AG04449 (cell line): ENCODE measurements around the gene AGPAT2.
"Not testable (repeated sequence)": the region's sequence is repeated elsewhere in the genome, so short reads cannot be mapped to it uniquely, and the experiment has no call there.

Source experiments
- CTCF ChIA-PET: fragments of 350-600 bp; formaldehyde crosslinking; extraction: SDS; loops from one replicate; lab custom pipeline; 2021; ENCODE audit warnings: antibody characterized with exemption; lab: Yijun Ruan, JAX
- POLR2A ChIA-PET: fragments of 400-600, 350-600 bp; formaldehyde crosslinking; extraction: SDS; loops from one replicate; lab custom pipeline; 2020; ENCODE audit warnings: antibody characterized with exemption, inconsistent platforms; lab: Yijun Ruan, JAX
- DNase-seq: peaks from one replicate; pipeline ENCODE4 v3.0.0-alpha.2; 2010; ENCODE audit warnings: low read depth, low spot score
- H3K4me3 ChIP-seq: 2 replicates; pipeline ENCODE4 v1.5.1; 2011; ENCODE audit warnings: low read depth, mild to moderate bottlenecking, control low read depth, low read length
- CTCF ChIP-seq: IDR thresholded peaks from one replicate; pipeline ENCODE4 v1.5.1; 2011; ENCODE audit warnings: mild to moderate bottlenecking, moderate library complexity, low read length, control low read depth, inconsistent platforms; ENCODE audit not compliant: insufficient read depth; ENCODE audit errors: missing control alignments

The AGPAT2 gene

DNA sequence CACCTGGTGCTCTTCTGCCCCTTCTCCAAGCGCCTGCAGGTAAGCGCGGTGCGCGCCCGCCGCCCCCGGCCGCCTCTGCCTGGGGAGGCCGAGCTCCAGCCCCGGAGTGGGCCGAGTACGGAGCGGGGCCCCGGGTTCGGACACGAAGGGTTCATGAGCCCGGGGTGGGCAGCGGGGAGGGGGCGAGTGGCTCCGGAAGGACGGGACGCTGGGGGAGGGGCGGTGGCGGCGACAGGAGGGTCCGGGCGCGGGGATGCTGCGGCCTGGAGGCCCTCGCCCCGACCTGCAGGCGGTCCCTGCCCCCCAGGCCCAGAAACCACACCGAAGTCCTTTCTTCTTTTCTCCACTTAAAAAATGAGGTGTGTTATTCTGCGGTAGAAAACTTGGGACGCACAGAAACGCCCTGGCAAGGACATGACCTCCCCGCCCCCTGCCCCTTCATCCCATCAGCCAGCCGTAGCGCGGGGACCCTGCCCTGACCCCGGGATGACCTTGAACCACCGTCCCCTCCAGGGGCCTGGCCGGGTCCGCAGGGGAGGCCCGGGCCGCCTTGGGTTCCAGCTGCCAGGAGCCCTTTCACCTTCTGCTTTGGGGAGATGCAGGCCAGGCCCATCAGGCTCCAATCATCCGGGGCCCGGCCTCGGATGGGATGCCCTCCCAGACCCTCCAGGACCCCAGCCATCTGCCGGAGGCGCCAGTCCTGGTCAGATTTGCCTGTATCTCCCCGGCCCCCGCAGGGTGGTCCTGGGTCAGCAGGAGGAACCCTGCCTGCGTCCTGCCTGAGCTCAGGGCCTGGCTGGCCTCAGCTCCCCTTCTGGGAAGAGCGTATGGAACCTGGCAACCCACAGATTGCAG is 25.7 kb upstream of the AGPAT2 start:
- CTCF ChIA-PET: interaction anchor here (0.6 to 4.4 kb wide), 2 partner anchors 15 to 1656 kb away, joined by 3 to 27 read pairs; no protein-coding TSS in a partner anchor
- TF ChIP-seq CTCF: no peak
- POLR2A ChIA-PET: interaction anchor here (1.9 to 2.5 kb wide), 2 partner anchors 10 to 15 kb away, joined by 6 to 17 read pairs; no protein-coding TSS in a partner anchor
- no peak for DNase-seq
- peak overlapping the region; percentile 34 for H3K4me3 ChIP-seq

GRCh38 chr9:136711751-136712689 is 24.8 kb upstream of the AGPAT2 start, which contains the start of gene DIPK1B:
DIPK1B (plus strand) TSS chr9:136712572; CDS start chr9:136712666, 94 bp downstream.
- no peak for DNase-seq
- ChIA-PET CTCF (interaction anchor here (1.0 to 4.4 kb wide), 2 partner anchors 9 to 16 kb away, joined by 3 to 27 read pairs; no protein-coding TSS in a partner anchor), POLR2A (interaction anchor here (1.9 kb wide), 1 partner anchor 10 kb away, joined by 6 read pairs; no protein-coding TSS in a partner anchor)
- no peak for TF ChIP-seq CTCF
- H3K4me3 ChIP-seq: peak within 1 kb of the TSS; percentile 34

DNA sequence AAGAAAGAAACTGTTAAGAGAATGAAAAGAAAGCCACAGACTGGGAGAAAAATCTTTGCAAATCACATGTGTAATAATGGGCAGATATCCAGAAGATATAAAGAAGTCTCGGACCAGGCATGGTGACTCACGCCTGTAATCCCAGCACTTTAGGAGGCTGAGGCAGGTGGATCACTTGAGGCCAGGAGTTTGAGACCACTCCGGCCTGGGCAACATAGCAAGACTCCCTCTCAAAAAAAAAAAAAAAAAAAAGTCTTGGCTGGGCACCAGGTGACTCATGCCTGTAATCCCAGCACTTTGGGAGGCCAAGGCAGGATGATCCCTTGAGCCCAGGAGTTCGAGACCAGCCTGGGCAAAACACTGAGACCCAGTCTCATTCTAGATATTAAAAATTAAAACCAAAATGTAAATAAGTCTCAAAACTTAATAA is 24.0 kb upstream of the AGPAT2 start:
- DNase-seq, H3K4me3 ChIP-seq: not testable (repeated sequence)
- ChIA-PET POLR2A (interaction anchor here (0.7 kb wide), 2 partner anchors 11 to 32 kb away, joined by 3 read pairs; no protein-coding TSS in a partner anchor), CTCF (interaction anchor here (1.0 kb wide), 2 partner anchors 9 to 39 kb away, joined by 3 read pairs; no protein-coding TSS in a partner anchor)

DNA sequence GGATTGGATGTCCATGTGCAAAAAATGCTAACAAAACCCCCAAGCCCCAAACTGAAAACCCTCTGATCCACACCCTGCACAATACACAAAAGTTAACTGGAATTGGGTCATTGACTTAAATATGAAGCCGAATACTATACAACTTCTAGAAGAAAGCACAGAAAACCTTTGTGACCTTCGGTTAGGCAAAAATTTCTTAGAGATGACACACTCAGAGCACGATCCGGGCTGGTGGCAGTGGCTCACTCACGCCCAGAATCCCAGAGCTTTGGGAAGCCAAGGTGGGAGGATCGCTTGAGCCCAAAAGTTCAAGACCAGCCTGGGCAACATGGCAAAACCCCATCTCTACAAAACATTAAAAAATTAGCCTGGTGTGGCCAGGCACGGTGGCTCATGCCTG is 23.3 kb upstream of the AGPAT2 start:
- no peak overlapping the region for H3K4me3 ChIP-seq
- TF ChIP-seq CTCF: no peak
- DNase-seq: no peak
- ChIA-PET CTCF (interaction anchor here (1.0 kb wide), 1 partner anchor 38 kb away, joined by 3 read pairs; no protein-coding TSS in a partner anchor), POLR2A (interaction anchor here (0.7 kb wide), 2 partner anchors 10 to 31 kb away, joined by 3 read pairs; no protein-coding TSS in a partner anchor)

- H3K4me3 ChIP-seq: no peak overlapping the region
- no peak for TF ChIP-seq CTCF
- ChIA-PET POLR2A (interaction anchor here (2.9 kb wide), 1 partner anchor 19 kb away, joined by 15 read pairs; no protein-coding TSS in a partner anchor), CTCF (interaction anchor here (1.4 kb wide), 1 partner anchor 18 kb away, joined by 4 read pairs; no protein-coding TSS in a partner anchor)
- DNase-seq: no peak
Measured at GRCh38 chr9:136709454-136710109, 22.3 kb upstream of the AGPAT2 start.
